HUES48 (cell line): ENCODE results near the gene PIGL.
A peak's percentile ranks its signal among the peaks of the same experiment; 100 is the strongest.
"Not testable (repeated sequence)": the region's sequence is repeated elsewhere in the genome, so short reads cannot be mapped to it uniquely, and the experiment has no call there.

Experiments
- H3K27ac ChIP-seq: one replicate; pipeline ENCODE4 v1.7.0; 2013; ENCODE audit warnings: low read depth, low read length, inconsistent platforms
- H3K27me3 ChIP-seq: 2 replicates; pipeline ENCODE4 v1.6.1; 2013; ENCODE audit warnings: mild to moderate bottlenecking, low read length; ENCODE audit not compliant: control insufficient read depth, insufficient read depth
- H3K36me3 ChIP-seq: 2 replicates; pipeline ENCODE4 v1.6.1; 2013; ENCODE audit warnings: low read length; ENCODE audit not compliant: control insufficient read depth, insufficient read depth
- H3K4me1 ChIP-seq: 2 replicates; pipeline ENCODE4 v1.6.1; 2013; ENCODE audit warnings: mild to moderate bottlenecking, low read length; ENCODE audit not compliant: control insufficient read depth, insufficient read depth
- H3K4me3 ChIP-seq: 2 replicates; pipeline ENCODE4 v1.5.1; 2013; ENCODE audit warnings: mild to moderate bottlenecking, low read depth, low read length
- H3K9ac ChIP-seq: 2 replicates; pipeline ENCODE4 v1.6.1; 2013; ENCODE audit warnings: mild to moderate bottlenecking, low read depth, low read length, moderate library complexity
- H3K9me3 ChIP-seq: 2 replicates; pipeline ENCODE4 v1.6.1; 2013; ENCODE audit warnings: low read length; ENCODE audit not compliant: control insufficient read depth, insufficient read depth

The PIGL gene

DNA sequence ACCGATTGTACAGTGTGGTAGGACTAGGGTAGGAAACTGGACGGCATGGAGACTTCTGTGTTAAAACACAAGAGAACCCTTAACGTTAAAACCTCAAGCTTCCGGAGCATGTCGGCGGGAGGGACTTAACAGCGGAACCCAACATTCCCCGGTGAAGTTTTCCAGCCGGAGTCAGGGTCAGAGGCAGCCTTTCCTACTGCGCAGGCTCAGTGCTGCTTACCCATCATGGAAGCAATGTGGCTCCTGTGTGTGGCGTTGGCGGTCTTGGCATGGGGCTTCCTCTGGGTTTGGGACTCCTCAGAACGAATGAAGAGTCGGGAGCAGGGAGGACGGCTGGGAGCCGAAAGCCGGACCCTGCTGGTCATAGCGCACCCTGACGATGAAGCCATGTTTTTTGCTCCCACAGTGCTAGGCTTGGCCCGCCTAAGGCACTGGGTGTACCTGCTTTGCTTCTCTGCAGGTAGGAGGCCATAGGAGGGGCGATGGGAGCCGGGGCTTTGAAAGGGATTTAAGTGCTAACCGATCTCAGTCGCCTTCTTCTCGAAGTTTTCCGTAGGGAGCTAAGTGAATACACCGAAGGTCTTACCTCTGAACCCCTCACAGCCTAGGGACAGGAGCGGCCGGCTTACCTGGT, at the start of gene PIGL:
Gene PIGL, plus strand, starts transcription at position 209 of the 634 bp plus-strand sequence. Its CDS starts 17 bp downstream, at position 226.
- peak within 1 kb of the TSS; percentile 86 for H3K4me3 ChIP-seq
- H3K9ac ChIP-seq: peak within 1 kb of the TSS; percentile 97

GRCh38 chr17:16171613-16172012, 45.4 kb upstream of the PIGL start:
- Histone ChIP-seq H3K36me3 (peaks cover 13% of the 10 kb centered on the region), H3K4me1 (no peaks in the 10 kb centered on the region), H3K27ac (no peak overlapping the region), H3K27me3 (no peaks in the 10 kb centered on the region), H3K9ac (no peak overlapping the region), H3K9me3 (no peaks in the 10 kb centered on the region), H3K4me3 (no peak overlapping the region)

More for the DNA sequence above, at the start of gene PIGL:
- H3K27me3 ChIP-seq: no peaks in the 10 kb centered on the region
- H3K27ac ChIP-seq: peak within 1 kb of the TSS; percentile 99
- H3K9me3 ChIP-seq: no peaks in the 10 kb centered on the region
- H3K36me3 ChIP-seq: no peaks in the 10 kb centered on the region
- H3K4me1 ChIP-seq: peaks cover 8% of the 10 kb centered on the region; the same call in 1 of the 2 replicates

DNA sequence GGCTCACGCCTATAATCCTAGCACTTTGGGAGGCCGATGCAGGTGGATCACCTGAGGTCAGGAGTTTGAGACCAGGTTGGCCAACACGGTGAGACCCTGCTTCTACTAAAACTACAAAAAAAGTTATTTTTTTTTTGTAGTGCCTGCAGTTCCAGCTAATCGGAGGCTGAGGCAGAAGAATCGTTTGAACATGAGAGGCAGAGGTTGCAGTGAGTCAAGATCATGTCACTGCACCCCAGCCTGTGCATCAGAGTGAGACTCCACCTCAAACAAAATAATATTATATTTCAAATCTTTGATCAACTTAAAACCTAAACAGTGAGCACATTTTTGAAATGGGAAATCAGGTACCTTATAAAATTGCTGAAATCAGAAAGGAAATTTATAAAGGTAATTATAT, 38.2 kb upstream of the PIGL start:
- Histone ChIP-seq H3K9ac (no peak overlapping the region), H3K27me3 (no peaks in the 10 kb centered on the region), H3K9me3 (no peaks in the 10 kb centered on the region), H3K4me3 (no peak overlapping the region), H3K36me3 (no peaks in the 10 kb centered on the region; the same call in 1 of the 2 replicates), H3K27ac (no peak overlapping the region), H3K4me1 (no peaks in the 10 kb centered on the region)

DNA sequence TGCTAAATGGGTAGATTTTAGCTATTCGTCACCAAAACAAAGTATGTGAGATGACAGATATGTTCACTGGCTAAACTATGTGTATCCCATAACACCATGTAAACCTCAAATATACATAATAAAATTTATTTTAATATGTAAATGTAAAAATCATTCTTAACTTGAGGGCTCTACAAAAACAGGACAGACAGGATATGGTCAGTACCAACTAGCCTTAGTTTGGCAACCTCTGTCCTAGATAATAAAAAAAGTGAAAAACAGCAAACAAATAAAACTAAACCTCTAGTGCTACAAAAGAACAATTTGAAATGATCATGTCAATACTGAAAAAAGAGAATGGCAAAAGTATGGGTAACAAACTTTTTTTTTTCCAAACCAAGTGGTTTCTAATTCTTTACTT, 35.4 kb upstream of the PIGL start:
- Histone ChIP-seq H3K36me3 (peaks cover 24% of the 10 kb centered on the region), H3K4me3 (no peak overlapping the region), H3K9me3 (no peaks in the 10 kb centered on the region)

DNA sequence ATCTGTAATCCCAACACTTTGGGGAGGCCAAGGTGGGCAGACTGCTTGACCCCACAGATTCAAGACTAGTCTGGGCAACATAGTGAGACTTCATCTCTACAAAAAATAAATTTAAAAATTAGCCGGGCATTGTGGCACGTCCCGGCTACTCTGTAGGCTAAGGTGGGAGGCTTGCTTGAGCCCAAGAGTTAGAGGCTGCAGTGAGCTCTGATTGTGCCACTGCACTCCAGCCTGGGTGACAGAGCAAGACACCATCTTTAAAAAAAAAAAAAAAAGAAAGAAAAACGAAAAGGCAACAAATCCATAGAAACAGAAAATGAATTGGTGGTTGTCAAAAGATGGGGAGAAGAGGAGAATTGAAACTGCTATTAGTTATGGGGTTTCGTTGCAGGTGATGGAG, 29.4 kb upstream of the PIGL start:
- H3K4me1 ChIP-seq: no peaks in the 10 kb centered on the region
- no peak overlapping the region for H3K9ac ChIP-seq
- no peaks in the 10 kb centered on the region for H3K9me3 ChIP-seq
- no peak overlapping the region for H3K4me3 ChIP-seq
- H3K36me3 ChIP-seq: peaks cover 60% of the 10 kb centered on the region
- H3K27ac ChIP-seq: no peak overlapping the region
- H3K27me3 ChIP-seq: no peaks in the 10 kb centered on the region

More for the DNA sequence above, 35.4 kb upstream of the PIGL start:
- no peaks in the 10 kb centered on the region for H3K4me1 ChIP-seq
- no peaks in the 10 kb centered on the region for H3K27me3 ChIP-seq
- no peak overlapping the region for H3K27ac ChIP-seq
- no peak overlapping the region for H3K9ac ChIP-seq

GRCh38 chr17:16189791-16190348, 27.1 kb upstream of the PIGL start:
- Histone ChIP-seq H3K9ac (no peak overlapping the region), H3K4me1 (no peaks in the 10 kb centered on the region), H3K27me3 (no peaks in the 10 kb centered on the region), H3K36me3 (peaks cover 65% of the 10 kb centered on the region), H3K27ac (no peak overlapping the region), H3K4me3 (no peak overlapping the region), H3K9me3 (no peaks in the 10 kb centered on the region)

- Histone ChIP-seq H3K4me3 (no peak overlapping the region), H3K27ac (no peak overlapping the region)
Measured at GRCh38 chr17:16190703-16191360, 26.2 kb upstream of the PIGL start.

GRCh38 chr17:16191604-16192003, 25.4 kb upstream of the PIGL start:
- Histone ChIP-seq H3K36me3 (peaks cover 50% of the 10 kb centered on the region), H3K27ac (no peak overlapping the region)

More at GRCh38 chr17:16190703-16191360, 26.2 kb upstream of the PIGL start:
- H3K9me3 ChIP-seq: no peaks in the 10 kb centered on the region
- H3K9ac ChIP-seq: no peak overlapping the region
- peaks cover 58% of the 10 kb centered on the region for H3K36me3 ChIP-seq
- H3K27me3 ChIP-seq: no peaks in the 10 kb centered on the region
- H3K4me1 ChIP-seq: no peaks in the 10 kb centered on the region

GRCh38 chr17:16194307-16194835, 22.6 kb upstream of the PIGL start:
- not testable (repeated sequence) for H3K27ac ChIP-seq, H3K27me3 ChIP-seq, H3K4me1 ChIP-seq, H3K4me3 ChIP-seq, H3K9ac ChIP-seq, H3K9me3 ChIP-seq
- peaks cover 43% of the 10 kb centered on the region for H3K36me3 ChIP-seq

More at GRCh38 chr17:16191604-16192003, 25.4 kb upstream of the PIGL start:
- H3K4me1 ChIP-seq: no peaks in the 10 kb centered on the region
- no peak overlapping the region for H3K9ac ChIP-seq
- H3K4me3 ChIP-seq: no peak overlapping the region
- no peaks in the 10 kb centered on the region for H3K27me3 ChIP-seq
- no peaks in the 10 kb centered on the region for H3K9me3 ChIP-seq

- Histone ChIP-seq H3K9me3 (no peaks in the 10 kb centered on the region), H3K9ac (no peak overlapping the region), H3K36me3 (peaks cover 20% of the 10 kb centered on the region), H3K27me3 (no peaks in the 10 kb centered on the region), H3K4me3 (no peak overlapping the region), H3K4me1 (peaks cover 12% of the 10 kb centered on the region), H3K27ac (no peak overlapping the region)
Measured at GRCh38 chr17:16197276-16197675, 19.7 kb upstream of the PIGL start.

- Histone ChIP-seq H3K4me1 (peaks cover 20% of the 10 kb centered on the region), H3K27me3 (no peaks in the 10 kb centered on the region), H3K4me3 (peak overlapping the region; percentile 1; the same call in 1 of the 2 replicates), H3K9ac (no peak overlapping the region), H3K36me3 (peaks cover 7% of the 10 kb centered on the region), H3K27ac (peak overlapping the region; percentile 62), H3K9me3 (no peaks in the 10 kb centered on the region)
Measured at GRCh38 chr17:16199093-16199492, 17.9 kb upstream of the PIGL start.
